ENCODE results near the gene CHAC1.

The CHAC1 gene, protein sequence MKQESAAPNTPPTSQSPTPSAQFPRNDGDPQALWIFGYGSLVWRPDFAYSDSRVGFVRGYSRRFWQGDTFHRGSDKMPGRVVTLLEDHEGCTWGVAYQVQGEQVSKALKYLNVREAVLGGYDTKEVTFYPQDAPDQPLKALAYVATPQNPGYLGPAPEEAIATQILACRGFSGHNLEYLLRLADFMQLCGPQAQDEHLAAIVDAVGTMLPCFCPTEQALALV

DNA sequence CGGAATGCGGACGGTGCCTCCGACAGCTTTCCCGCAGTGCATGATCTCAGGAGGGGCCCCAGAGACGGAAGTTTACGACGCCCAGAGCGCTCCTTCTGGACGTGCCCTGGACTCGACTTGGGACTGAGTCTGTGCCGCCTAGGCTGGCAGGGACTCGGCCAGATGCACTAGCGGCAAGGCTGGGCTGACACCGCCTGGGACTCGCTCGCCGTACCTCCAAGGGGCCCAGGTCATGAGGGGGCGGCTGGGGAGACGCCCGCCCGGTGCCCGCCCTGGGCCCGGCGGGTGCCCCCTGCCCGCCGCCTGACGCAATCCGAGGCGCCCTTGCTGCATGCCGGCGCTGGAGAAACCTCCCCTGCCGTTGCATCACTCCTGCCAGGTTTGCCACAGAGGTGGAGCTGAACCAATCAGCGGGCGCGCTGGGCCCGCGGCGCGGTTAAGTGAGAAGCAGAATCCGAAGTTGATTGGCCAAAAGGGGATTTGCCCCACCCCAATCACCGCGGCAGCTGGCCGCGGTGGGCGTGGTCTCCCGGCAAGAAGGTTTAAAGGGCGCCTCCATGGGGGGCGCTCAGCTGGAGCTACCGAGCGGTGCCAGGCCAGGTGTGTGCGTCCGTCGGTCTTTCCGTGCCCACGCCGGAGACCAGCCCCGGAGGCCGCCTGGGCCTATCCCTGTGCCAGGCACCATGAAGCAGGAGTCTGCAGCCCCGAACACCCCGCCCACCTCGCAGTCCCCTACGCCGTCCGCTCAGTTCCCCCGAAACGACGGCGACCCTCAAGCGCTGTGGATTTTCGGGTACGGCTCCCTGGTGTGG lies at the start of gene CHAC1:
TSS of gene CHAC1 (plus strand) at position 571 of the 812 bp plus-strand sequence. CDS start at position 684, 113 bp downstream.
- peak within 1 kb of the TSS; percentile 91 for H3K4me3 Mint-ChIP-seq
- no peaks in the 10 kb centered on the region for H3K27me3 Mint-ChIP-seq
- H3K36me3 Mint-ChIP-seq: peaks cover 9% of the 10 kb centered on the region
- peaks cover 25% of the 10 kb centered on the region for H3K4me1 Mint-ChIP-seq (ENCODE audit: low read depth)
- no peaks in the 10 kb centered on the region for H3K9me3 Mint-ChIP-seq (ENCODE audit: low read depth)
- H3K27ac Mint-ChIP-seq: peak within 1 kb of the TSS; percentile 90

DNA sequence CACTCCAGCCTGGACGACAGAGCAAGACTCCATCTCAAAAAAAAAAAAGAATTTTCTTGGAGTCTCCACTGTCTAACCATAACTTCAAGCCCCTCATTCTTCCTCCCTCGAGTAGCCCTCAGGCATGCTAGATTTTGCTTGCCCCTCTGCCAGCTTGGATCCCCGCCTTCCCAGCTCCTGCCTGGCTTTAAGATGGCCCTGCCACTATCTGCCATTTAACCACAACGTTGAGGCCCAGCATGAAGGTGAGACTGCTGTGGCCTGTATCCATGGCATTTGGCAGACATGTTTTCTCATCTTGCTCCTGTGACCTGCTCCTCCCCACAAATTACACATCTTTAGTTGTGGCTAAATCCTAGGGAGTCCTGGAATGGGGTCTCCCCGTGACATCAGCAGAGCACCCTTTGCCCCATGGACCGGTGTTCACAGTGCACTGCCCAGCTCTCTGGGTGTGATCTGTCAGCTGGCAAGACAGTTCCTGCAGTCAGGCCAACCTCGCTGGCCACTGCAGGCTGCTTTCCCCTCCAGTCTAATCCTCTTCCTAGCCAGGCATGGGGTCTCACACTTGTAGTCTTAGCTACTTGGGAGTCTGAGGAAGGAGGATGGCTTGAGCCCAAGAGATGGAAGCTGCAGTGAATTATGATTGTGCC lies 48.6 kb upstream of the CHAC1 start:
- Mint-ChIP-seq H3K4me1 (ENCODE audit: low read depth) (peaks cover 24% of the 10 kb centered on the region), H3K27me3 (no peaks in the 10 kb centered on the region), H3K4me3 (no peak overlapping the region), H3K27ac (no peak overlapping the region), H3K36me3 (peaks cover 5% of the 10 kb centered on the region), H3K9me3 (ENCODE audit: low read depth) (no peaks in the 10 kb centered on the region)

DNA sequence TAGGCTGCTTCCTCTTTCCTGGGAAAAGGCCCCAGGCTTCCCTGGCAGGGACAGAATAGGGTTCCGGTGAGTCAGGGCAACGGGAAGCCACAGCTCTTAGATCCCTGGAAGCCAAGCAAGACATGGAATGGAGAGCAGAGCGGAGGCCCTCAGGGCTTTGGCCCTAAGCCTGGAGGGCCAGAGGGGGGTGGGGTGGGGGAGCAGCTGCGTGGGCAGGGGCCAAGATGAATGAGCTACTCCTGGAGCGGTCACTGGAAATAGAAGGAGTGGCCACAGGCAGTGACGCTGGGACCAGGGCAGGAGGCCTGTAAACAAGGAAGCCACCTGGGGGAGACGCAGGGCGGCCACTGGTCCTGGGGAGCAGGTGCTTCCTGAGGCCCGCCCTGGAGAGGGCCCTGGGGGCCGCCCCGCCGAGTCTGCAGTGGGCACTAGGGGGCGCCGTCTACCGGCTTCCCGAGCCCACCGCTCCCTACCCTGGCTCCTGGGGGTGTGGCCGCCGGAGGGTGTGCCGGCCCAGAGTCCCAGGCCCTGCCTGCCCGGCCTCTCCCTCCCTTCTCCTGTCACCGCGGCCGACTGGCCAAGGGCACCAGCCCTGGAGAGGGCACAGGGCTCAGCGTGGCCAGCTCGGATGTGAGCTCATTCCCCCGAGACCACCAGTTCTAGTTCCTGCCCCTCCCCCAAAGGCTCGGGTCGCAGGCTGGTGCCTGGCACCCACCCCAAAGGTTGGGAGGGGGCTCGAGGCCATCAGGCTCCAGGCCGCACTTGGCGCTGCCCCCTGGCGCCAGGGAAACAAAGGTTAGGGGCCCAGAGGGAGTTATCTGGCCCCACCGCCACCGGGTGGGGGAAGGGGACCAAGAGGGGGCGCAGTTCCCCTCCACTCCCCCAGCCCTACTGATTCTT lies 46.9 kb upstream of the CHAC1 start:
- Mint-ChIP-seq H3K27ac (no peak overlapping the region), H3K4me1 (ENCODE audit: low read depth) (peaks cover 20% of the 10 kb centered on the region), H3K36me3 (peaks cover 3% of the 10 kb centered on the region), H3K9me3 (ENCODE audit: low read depth) (no peaks in the 10 kb centered on the region), H3K4me3 (peak overlapping the region; percentile 79), H3K27me3 (no peaks in the 10 kb centered on the region)

DNA sequence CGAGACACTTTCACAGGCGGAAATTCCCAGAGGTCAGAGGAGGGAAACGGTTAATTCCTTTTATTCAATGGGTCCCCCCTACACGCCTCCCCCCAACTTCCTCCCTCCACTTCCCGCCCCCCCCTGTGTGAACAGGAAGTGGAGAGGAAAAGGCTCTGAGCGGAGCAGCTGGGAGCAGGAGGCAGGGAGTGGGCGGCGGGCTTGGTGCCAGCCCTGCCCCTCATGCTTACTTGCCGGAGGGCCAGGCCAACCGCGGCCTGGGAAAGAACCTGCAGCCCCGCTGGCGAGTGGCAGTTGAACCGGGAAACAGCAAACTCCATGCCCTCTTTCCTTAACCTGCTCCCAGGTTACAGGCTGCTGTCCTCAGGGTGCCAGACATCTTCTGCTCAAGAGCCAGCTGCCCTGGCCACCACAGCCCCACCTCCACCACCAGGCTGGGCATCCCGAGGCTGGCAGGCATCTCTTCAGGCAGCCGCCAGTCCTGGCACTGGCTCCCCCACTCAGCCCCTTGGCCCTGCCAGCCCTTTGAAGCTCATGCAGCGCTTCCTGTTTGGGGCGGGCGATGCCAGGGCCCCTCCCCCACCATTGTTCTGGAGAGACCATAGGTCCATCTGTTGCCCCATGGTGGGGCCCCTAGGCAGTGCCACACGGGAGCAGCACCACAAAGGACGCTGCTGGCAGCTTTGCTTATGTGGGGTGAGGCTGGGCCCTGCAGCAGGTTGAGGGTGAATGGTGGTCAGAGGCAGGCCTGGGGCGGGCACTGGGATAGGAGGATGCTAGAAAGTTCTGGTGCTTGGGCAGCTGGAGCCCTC lies 46.1 kb upstream of the CHAC1 start:
- Mint-ChIP-seq H3K36me3 (peaks cover 3% of the 10 kb centered on the region), H3K9me3 (ENCODE audit: low read depth) (no peaks in the 10 kb centered on the region), H3K27me3 (no peaks in the 10 kb centered on the region), H3K4me3 (peak overlapping the region; percentile 79), H3K27ac (peak overlapping the region; percentile 72), H3K4me1 (ENCODE audit: low read depth) (peaks cover 20% of the 10 kb centered on the region)

DNA sequence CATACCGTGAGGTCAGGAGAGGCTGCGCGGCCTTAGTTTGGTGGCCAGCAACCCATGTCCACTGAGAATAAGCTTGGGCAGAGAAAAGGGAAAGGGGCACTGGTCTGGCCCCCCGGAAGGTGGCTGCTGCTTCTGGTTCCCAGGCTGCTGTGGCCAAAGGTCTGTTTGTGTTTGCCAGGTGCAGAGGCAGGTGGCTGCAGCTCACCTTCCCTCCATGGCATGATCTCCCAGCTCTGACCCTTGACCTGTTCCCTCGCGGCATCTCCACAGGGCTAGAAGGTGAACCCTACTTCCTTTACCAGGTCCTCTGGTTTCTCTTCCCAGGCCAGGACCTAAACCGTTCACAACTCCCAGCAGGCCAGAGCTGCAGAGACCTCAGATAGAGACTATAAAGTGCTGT lies 45.2 kb upstream of the CHAC1 start:
- peaks cover 16% of the 10 kb centered on the region for H3K4me1 Mint-ChIP-seq (ENCODE audit: low read depth)

DNA sequence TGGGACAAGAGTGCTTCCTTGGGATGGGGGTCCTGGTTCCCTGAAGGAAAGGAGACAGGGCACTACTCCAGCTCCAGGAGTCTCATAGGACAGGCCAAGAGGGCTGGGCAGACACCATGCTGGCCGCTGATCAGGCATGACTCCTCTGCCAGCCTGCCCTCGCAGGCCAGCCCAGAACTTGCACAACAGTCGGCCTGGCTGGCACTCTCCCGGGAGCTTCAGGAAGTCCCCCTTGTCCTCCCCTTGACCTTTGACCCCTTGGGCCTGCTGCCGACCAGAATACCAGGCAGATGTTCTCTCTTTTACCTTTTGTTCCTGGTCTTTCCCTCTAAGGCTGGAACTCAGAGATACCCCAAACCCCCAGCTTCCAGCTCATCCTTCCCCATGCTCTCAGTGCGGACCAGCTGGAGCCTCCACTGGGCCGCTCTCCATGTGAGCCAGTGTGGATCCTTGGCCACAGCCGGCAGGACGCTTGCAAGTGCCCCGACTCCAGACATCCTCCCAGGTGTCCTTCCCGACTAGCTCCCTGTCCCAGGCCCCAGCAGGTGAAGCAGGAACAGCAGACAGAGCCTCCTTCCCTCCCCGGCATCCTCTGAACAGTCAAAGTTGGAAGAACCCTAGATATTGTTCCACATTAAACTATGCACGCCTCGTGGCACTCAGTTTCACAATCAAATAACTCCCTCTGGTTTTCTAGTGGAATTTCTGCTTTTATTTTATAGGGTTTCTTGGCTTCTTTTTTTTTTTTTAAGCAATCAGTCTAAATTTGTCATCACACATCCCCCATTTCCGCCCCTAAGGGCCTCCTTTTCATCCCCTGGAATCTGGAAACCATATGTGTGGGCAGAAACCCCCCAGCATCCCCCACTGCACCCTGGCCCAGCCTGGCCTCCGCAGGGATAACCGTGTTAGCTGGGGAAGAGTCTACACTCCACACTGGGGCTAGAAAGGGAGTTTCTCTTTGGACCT lies 43.3 kb upstream of the CHAC1 start:
- Mint-ChIP-seq H3K27ac (no peak overlapping the region), H3K4me1 (ENCODE audit: low read depth) (peaks cover 8% of the 10 kb centered on the region), H3K9me3 (ENCODE audit: low read depth) (no peaks in the 10 kb centered on the region), H3K27me3 (no peaks in the 10 kb centered on the region), H3K36me3 (no peaks in the 10 kb centered on the region), H3K4me3 (no peak overlapping the region)

More for the DNA sequence above, 45.2 kb upstream of the CHAC1 start:
- H3K27me3 Mint-ChIP-seq: no peaks in the 10 kb centered on the region
- peak overlapping the region; percentile 63 for H3K4me3 Mint-ChIP-seq
- H3K36me3 Mint-ChIP-seq: peaks cover 3% of the 10 kb centered on the region
- peak overlapping the region; percentile 79 for H3K27ac Mint-ChIP-seq
- H3K9me3 Mint-ChIP-seq (ENCODE audit: low read depth): no peaks in the 10 kb centered on the region

DNA sequence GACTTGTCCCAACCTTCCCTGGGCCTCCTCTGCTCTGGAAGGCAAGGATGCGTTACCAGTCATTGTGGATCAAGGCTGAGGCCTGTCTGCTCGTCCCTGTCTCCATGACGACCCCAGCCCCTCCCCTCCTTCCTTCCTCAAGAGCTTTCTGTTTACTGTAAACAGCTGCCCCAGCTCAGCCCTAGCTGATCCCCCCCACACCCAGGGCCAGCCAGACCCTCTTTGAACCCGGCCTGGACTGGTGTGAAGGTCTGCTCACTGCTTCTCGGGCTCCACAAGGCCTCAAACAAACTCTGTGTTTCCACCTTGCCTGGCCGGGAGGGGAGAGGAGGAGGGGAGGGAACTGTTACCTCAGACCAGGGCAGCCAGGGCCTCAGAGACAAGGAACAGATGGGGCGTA lies 42.1 kb upstream of the CHAC1 start:
- no peaks in the 10 kb centered on the region for H3K36me3 Mint-ChIP-seq
- no peak overlapping the region for H3K27ac Mint-ChIP-seq
- H3K4me1 Mint-ChIP-seq (ENCODE audit: low read depth): peaks cover 8% of the 10 kb centered on the region
- H3K4me3 Mint-ChIP-seq: no peak overlapping the region
- no peaks in the 10 kb centered on the region for H3K9me3 Mint-ChIP-seq (ENCODE audit: low read depth)
- H3K27me3 Mint-ChIP-seq: no peaks in the 10 kb centered on the region

DNA sequence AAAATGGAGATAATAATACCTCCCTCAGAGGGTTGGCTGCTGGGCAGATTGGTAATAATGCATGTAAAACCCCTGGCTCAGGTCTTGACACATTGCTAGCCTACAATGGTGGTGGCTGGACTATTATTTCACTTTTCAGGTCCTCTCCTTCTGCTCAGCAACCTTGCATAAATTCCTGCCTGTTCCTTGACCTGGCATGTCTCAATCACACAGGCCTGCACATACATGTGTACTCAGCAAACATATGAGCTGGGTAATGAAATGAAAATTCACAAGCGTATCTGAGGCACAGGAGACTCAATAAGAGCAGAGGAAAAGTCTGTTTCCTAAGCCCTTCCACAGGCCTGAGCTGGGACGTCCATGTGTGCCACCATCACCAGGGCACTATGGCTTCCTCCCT lies 41.6 kb upstream of the CHAC1 start:
- Mint-ChIP-seq H3K4me1 (ENCODE audit: low read depth) (peaks cover 8% of the 10 kb centered on the region), H3K27ac (no peak overlapping the region), H3K4me3 (no peak overlapping the region), H3K9me3 (ENCODE audit: low read depth) (no peaks in the 10 kb centered on the region), H3K27me3 (no peaks in the 10 kb centered on the region), H3K36me3 (no peaks in the 10 kb centered on the region)

DNA sequence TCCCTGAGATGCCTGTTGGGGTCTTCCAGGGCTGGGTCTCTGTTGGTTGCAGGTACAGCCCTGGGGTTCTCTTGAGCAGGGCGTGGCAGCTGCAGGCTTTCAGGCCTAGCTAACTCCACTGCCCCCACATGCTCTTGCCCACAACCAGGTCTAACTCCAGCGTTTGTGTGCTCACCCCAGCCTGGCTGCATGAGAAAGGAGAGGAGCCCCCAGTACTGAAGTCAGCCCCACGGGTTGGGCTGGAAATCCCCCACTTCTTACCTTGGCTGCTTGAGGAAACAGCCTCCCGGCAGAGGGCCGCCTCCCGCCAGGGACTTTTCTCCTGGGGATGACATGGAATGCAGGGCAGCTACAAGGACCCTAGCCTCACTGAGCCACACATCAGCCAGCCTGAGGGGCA lies 40.8 kb upstream of the CHAC1 start:
- Mint-ChIP-seq H3K9me3 (ENCODE audit: low read depth) (no peaks in the 10 kb centered on the region), H3K36me3 (no peaks in the 10 kb centered on the region), H3K4me3 (no peak overlapping the region), H3K27me3 (no peaks in the 10 kb centered on the region), H3K27ac (no peak overlapping the region), H3K4me1 (ENCODE audit: low read depth) (peaks cover 4% of the 10 kb centered on the region)

DNA sequence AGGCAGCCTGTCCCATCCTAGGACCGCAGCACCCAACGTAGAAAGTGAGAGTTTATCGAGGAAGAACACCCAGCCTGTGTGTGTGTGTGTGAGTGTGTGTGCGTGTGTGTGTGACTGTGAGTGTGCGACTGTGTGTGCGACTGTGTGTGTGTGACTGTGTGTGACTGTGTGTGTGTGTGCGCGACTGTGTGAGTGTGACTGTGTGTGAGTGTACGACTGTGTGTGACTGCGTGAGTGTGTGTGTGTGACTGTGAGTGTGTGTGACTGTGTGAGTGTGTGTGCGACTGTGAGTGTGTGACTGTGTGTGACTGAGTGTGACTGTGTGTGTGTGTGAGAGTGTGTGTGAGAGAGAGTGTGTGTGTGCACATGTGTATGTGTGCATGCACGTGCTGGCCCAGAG lies 39.3 kb upstream of the CHAC1 start:
- Mint-ChIP-seq H3K36me3 (no peaks in the 10 kb centered on the region), H3K27ac (no peak overlapping the region), H3K4me1 (ENCODE audit: low read depth) (no peaks in the 10 kb centered on the region), H3K4me3 (no peak overlapping the region), H3K9me3 (ENCODE audit: low read depth) (no peaks in the 10 kb centered on the region), H3K27me3 (no peaks in the 10 kb centered on the region)

DNA sequence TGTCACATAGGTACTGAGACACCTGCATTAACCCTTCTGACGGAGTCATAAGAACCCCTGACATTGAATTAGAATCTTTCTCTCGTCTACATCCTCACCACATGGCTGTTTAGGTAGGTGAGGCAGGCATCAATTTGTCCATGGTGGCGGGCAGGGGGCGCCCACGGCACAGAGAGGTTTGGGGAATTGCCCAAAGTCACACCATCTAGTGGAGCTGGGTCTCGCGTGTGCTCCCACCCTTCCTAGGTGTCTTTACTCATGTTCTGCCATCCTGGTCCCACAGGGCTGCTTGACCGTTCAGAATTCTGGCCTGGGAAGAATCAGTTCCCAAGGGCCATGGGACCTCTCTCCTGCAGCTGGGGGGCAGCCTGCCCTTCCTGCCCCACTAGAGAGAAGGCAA lies 38.8 kb upstream of the CHAC1 start:
- Mint-ChIP-seq H3K4me1 (ENCODE audit: low read depth) (no peaks in the 10 kb centered on the region), H3K27me3 (no peaks in the 10 kb centered on the region), H3K27ac (no peak overlapping the region), H3K36me3 (no peaks in the 10 kb centered on the region), H3K4me3 (no peak overlapping the region), H3K9me3 (ENCODE audit: low read depth) (no peaks in the 10 kb centered on the region)

DNA sequence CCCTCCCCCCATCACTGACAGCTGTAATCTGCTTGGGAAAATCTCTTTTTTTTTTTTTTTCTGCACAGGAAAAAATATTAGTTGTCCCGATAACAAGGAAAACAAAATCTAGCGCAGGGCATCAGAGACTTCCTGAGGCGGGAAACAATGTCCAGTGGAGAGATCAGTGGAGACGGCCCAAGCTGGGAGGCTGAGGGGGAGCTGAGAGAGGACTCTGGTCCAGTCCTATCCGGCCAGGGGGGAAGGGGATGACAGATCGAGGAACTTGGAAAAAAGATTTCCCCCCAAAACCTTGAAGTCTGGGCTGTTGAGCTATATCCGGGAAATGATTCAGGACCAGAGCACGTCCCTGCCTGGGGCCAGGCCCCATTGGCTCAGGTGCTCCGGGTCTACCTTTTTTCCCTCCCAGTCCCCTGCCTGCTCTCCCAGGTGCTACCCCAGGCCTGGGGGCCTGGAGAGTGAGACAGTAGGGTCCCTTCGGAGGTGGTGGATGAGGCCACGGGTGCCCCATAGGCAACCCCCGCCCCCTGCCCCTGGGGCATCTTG lies 38.1 kb upstream of the CHAC1 start:
- H3K4me3 Mint-ChIP-seq: no peak overlapping the region
- no peaks in the 10 kb centered on the region for H3K36me3 Mint-ChIP-seq
- no peaks in the 10 kb centered on the region for H3K9me3 Mint-ChIP-seq (ENCODE audit: low read depth)
- no peaks in the 10 kb centered on the region for H3K4me1 Mint-ChIP-seq (ENCODE audit: low read depth)
- H3K27me3 Mint-ChIP-seq: no peaks in the 10 kb centered on the region
- H3K27ac Mint-ChIP-seq: no peak overlapping the region

DNA sequence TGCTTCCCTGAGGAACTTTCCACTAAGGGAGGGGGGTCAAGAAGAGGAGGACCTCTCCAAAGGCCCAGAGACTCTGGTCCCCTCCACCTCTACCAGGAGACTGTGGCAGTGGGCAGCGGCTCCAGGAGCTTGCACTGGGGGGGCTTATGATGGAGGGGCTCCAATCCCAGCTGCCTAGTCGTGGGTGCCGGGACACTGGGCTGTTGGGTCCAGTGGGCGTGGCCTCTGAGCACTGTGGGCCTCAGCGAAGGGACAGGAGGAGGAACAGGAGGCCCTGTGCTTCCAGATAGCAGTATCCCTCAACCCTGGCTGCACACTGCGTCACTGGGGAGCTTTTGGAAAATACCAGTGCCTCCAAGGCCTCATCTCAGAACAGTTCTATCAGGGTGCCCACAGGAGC lies 37.6 kb upstream of the CHAC1 start:
- H3K36me3 Mint-ChIP-seq: no peaks in the 10 kb centered on the region
- H3K9me3 Mint-ChIP-seq (ENCODE audit: low read depth): no peaks in the 10 kb centered on the region
- no peak overlapping the region for H3K27ac Mint-ChIP-seq
- no peaks in the 10 kb centered on the region for H3K27me3 Mint-ChIP-seq
- H3K4me3 Mint-ChIP-seq: no peak overlapping the region
- H3K4me1 Mint-ChIP-seq (ENCODE audit: low read depth): no peaks in the 10 kb centered on the region

Measured in activated naive CD8-positive, alpha-beta T cell (primary cell).